ENCODE data around the gene SLX9.

SLX9 gene

GRCh38 chr21:44907225-44907965 is 32.4 kb upstream of the SLX9 start:
- no peak for TF ChIP-seq CTCF (IDR thresholded peaks at IDR 0.05; ENCODE audit: control insufficient read depth, extremely low read depth, insufficient read depth)
- H3K4me3 ChIP-seq (ENCODE audit: low read depth, low read length): no peak overlapping the region
- DNase-seq (ENCODE audit: low read depth): no peak

- DNase-seq (ENCODE audit: low read depth): no peak
- H3K4me3 ChIP-seq (ENCODE audit: low read depth, low read length): no peak overlapping the region
These were observed 31.6 kb upstream of the SLX9 start for GRCh38 chr21:44907966-44908895.

GRCh38 chr21:44908908-44909307 is 30.9 kb upstream of the SLX9 start:
- no peak for DNase-seq (ENCODE audit: low read depth)
- TF ChIP-seq CTCF (IDR thresholded peaks at IDR 0.05; ENCODE audit: control insufficient read depth, extremely low read depth, insufficient read depth): no peak
- H3K4me3 ChIP-seq (ENCODE audit: low read depth, low read length): no peak overlapping the region

More at GRCh38 chr21:44907966-44908895, 31.6 kb upstream of the SLX9 start:
- TF ChIP-seq CTCF (IDR thresholded peaks at IDR 0.05; ENCODE audit: control insufficient read depth, extremely low read depth, insufficient read depth): no peak

DNA sequence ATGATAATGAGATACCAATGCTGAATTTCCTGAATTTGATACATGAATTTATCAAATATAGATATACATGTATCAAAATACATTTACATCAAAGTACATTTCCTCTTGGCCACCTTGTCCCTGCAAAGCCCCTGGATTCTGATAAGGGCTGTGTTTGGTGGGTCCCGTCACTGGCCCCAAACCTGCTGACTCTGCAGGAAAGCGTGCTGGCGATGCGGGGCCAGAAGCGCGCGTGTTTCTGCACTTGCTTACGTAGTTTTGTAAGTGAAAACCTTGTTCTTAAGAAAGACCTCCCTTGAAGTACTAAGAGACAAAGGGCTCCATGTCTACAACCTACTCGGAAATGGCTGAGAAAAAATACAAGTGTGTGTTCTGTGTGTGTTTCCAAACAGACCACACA is 30.1 kb upstream of the SLX9 start:
- no peak for DNase-seq (ENCODE audit: low read depth)
- no peak for TF ChIP-seq CTCF (IDR thresholded peaks at IDR 0.05; ENCODE audit: control insufficient read depth, extremely low read depth, insufficient read depth)
- H3K4me3 ChIP-seq (ENCODE audit: low read depth, low read length): no peak overlapping the region

DNA sequence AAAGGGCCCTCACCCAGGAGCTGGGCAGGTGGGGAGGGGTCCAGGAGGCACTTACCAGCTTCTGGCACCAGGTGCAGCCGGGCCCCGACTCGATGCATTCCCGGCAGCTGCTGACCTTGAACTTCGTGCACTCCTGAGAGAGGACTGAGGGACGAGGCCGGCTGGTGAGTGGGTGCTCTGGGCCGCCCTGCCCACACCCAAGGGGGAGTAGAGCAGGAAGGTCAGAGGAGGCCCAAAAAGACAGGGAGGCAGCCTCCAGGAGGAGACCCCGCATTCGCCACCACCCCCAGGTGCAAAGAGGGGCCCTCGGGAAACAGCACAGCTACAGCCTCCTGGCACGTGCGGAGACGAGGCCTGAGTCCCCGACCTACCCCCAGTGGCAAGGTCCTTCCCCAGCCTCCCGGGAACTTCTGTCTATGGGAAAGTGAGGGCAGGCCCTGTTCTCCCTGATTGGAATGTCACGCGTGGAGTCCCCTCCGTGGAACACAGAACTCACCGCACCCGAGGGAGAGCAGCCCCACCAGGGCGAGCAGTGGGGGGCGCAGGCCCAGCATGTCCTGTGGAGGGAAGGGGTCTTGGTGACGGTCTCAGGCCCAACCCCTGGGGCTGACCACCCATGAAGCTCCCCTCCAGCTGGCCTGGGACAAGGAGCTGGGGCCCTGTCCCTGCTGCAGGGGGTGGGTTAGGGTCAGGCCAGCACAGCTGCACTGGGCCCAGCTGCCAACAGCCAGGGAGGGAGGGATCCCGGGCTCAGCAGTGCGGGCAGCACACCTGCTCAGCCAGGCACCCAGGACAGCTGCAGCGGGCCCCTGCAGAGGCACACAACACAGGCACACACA is 29.4 kb upstream of the SLX9 start:
- DNase-seq (ENCODE audit: low read depth): no peak
- no peak for TF ChIP-seq CTCF (IDR thresholded peaks at IDR 0.05; ENCODE audit: control insufficient read depth, extremely low read depth, insufficient read depth)
- H3K4me3 ChIP-seq (ENCODE audit: low read depth, low read length): no peak overlapping the region

DNA sequence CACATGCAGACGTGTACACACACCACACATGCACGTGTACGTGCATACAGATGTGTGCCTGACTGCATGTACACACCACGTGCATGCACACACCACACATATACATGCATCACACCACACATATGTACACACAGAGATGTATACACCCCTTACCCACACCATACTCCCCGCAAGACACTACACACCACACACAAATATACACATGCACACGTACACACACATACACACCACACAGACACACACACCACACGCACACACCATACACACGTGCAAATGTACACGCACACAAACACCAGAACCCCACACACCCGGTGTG is 28.8 kb upstream of the SLX9 start:
- no peak for TF ChIP-seq CTCF (IDR thresholded peaks at IDR 0.05; ENCODE audit: control insufficient read depth, extremely low read depth, insufficient read depth)
- DNase-seq (ENCODE audit: low read depth): no peak
- 0 out of 2 replicates have a peak overlapping the region, but pooled peaks have one; percentile 2 for H3K4me3 ChIP-seq (ENCODE audit: low read depth, low read length)

Data from LNCaP clone FGC (cell line).